NB4 (cell line): ENCODE results near the gene CCNB1IP1.
"Not testable (repeated sequence)": the region's sequence is repeated elsewhere in the genome, so short reads cannot be mapped to it uniquely, and the experiment has no call there.

Experiments used
- DNase-seq: peaks from one replicate; pipeline ENCODE4 v3.0.0; 2010; ENCODE audit warnings: low read depth
- H3K4me3 ChIP-seq: one replicate; pipeline ENCODE4 v1.5.1; 2011; ENCODE audit warnings: mild to moderate bottlenecking, low read depth, low read length, moderate library complexity
- CTCF ChIP-seq: IDR thresholded peaks from one replicate; pipeline ENCODE4 v1.5.1; 2012; ENCODE audit warnings: low read depth, low read length
- MAX ChIP-seq: IDR thresholded peaks from 2 replicates; pipeline ENCODE4 v1.6.1; 2011; ENCODE audit warnings: low read depth, low read length
- MYC ChIP-seq: IDR thresholded peaks from 2 replicates; pipeline ENCODE4 v1.6.1; 2011; ENCODE audit warnings: low read depth, low read length
- POLR2A ChIP-seq: IDR thresholded peaks from 2 replicates; pipeline ENCODE4 v1.6.1; 2011; ENCODE audit warnings: mild to moderate bottlenecking; ENCODE audit not compliant: insufficient read length; ENCODE audit errors: extremely low read depth

The CCNB1IP1 gene

DNA sequence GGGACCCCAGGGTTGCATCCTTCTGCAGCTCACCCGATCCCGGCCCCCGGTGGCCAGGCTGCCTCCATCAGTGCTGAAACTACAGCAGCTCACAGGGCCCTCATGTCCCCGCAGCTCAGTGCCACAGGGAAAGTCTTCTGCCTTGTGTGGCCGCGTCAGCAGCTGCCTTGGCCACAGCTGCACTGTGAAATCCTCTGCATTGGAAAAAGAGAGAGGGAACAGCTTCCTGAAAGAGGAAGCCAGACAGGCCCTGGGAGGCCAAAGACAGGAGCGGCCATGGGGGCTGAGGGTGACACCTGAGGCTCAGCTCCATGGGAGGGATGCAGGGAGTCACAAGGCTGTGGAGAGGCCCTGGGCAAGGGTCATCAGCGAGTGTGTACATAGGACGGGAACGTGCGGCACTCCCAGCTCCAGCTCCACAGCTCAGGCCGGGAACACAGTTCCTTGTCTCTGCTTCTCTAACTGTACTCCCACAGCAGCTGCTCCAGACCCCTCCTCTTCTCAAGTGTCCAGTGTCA lies 43.1 kb upstream of the CCNB1IP1 start:
- TF ChIP-seq POLR2A (no peak), CTCF (no peak), MAX (no peak), MYC (no peak)
- H3K4me3 ChIP-seq = no peak overlapping the region

GRCh38 chr14:20375471-20375870 lies 42.4 kb upstream of the CCNB1IP1 start:
- H3K4me3 ChIP-seq = no peak overlapping the region
- no peak for TF ChIP-seq POLR2A
- TF ChIP-seq MYC = no peak
- TF ChIP-seq CTCF = no peak
- TF ChIP-seq MAX = no peak
- no peak for DNase-seq

More for the DNA sequence above, 43.1 kb upstream of the CCNB1IP1 start:
- DNase-seq = no peak

DNA sequence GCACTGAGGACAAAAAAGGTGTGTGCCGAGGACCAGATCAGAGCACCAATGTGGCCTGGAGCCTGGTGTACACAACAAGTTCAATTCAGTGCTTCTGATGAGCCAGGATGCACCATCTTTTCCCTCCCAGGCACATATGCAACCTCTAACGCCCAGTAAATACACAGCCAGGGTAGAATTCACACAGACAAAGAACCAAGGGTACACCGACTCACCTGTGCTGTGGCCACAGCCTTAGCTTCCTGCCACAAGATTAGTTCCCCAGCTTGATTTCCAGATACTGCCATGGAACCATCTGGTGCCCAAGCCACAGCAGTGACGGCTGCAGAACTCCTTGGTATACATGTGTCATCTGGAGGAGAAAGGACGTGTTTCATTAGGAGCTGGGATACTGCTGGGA lies 39.7 kb upstream of the CCNB1IP1 start:
- no peak for DNase-seq
- no peak for TF ChIP-seq POLR2A
- TF ChIP-seq CTCF = no peak
- no peak for TF ChIP-seq MYC
- no peak overlapping the region for H3K4me3 ChIP-seq

GRCh38 chr14:20365928-20366327 lies 32.8 kb upstream of the CCNB1IP1 start:
- TF ChIP-seq POLR2A (no peak), MAX (no peak), MYC (no peak), CTCF (no peak)

GRCh38 chr14:20358474-20358873 lies 25.4 kb upstream of the CCNB1IP1 start:
- not testable (repeated sequence) for H3K4me3 ChIP-seq, DNase-seq

More at GRCh38 chr14:20365928-20366327, 32.8 kb upstream of the CCNB1IP1 start:
- H3K4me3 ChIP-seq = no peak overlapping the region
- DNase-seq = no peak

DNA sequence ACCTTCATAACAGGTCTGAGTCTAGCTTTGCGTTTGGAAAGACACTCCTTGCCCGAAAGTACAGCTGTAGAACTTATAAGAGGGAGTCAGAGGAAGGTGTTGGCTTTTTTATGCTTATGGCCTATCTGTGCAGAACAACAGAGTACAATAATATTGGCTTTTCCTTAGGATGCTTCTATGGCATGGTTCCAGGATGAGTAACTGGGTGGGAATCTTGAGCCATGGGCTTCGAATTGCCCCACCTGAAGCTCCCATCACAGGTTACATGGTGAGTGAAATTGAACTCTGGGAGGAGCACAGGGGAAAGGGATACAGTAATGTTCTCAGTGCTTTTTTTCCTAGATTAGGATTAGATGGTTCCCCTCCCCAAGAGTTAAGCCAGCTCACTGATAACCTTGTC lies 23.3 kb upstream of the CCNB1IP1 start:
- DNase-seq = no peak
- no peak for TF ChIP-seq MAX
- TF ChIP-seq POLR2A = no peak
- TF ChIP-seq MYC = no peak
- no peak for TF ChIP-seq CTCF
- H3K4me3 ChIP-seq = no peak overlapping the region
